HEK293T (cell line): ENCODE data around the gene CDC34.

Experiments used
- ARNT ChIP-seq: fragments of 450-650 bp; IDR thresholded peaks from 2 replicates; pipeline ENCODE4 v1.6.1; 2017; ENCODE audit warnings: mild to moderate bottlenecking
- BHLHE40 ChIP-seq: fragments of 450-650 bp; IDR thresholded peaks from 2 replicates; pipeline ENCODE4 v1.6.1; 2016; ENCODE audit warnings: mild to moderate bottlenecking, moderate library complexity, borderline replicate concordance
- CTBP1 ChIP-seq: fragments of 450-650 bp; IDR thresholded peaks from 2 replicates; pipeline ENCODE4 v1.6.1; 2016; ENCODE audit warnings: borderline replicate concordance
- FOXA1 ChIP-seq: fragments of 450-650 bp; IDR thresholded peaks from 2 replicates; pipeline ENCODE4 v1.6.1; 2016; ENCODE audit warnings: mild to moderate bottlenecking
- FOXK2 ChIP-seq: fragments of 450-650 bp; IDR thresholded peaks from 2 replicates; pipeline ENCODE4 v1.6.1; 2016; ENCODE audit warnings: mild to moderate bottlenecking
- FOXM1 ChIP-seq: fragments of 450-650 bp; IDR thresholded peaks from 2 replicates; pipeline ENCODE4 v1.6.1; 2017; ENCODE audit warnings: mild to moderate bottlenecking, borderline replicate concordance
- HDGF ChIP-seq: fragments of 450-650 bp; IDR thresholded peaks from 2 replicates; pipeline ENCODE4 v1.6.1; 2017; ENCODE audit warnings: antibody characterized with exemption, borderline replicate concordance
- L3MBTL2 ChIP-seq: fragments of 450-650 bp; conservative IDR thresholded peaks from 2 replicates; pipeline ENCODE4 v1.6.1; 2016; ENCODE audit warnings: mild to moderate bottlenecking
- LEF1 ChIP-seq: fragments of 450-650 bp; IDR thresholded peaks from 2 replicates; pipeline ENCODE4 v1.6.1; 2017; ENCODE audit warnings: mild to moderate bottlenecking, borderline replicate concordance
- NFRKB ChIP-seq: fragments of 450-650 bp; IDR thresholded peaks from 2 replicates; pipeline ENCODE4 v1.6.1; 2016; ENCODE audit warnings: mild to moderate bottlenecking, moderate library complexity
- SP1 ChIP-seq: fragments of 450-650 bp; IDR thresholded peaks from 2 replicates; pipeline ENCODE4 v1.6.1; 2017
- SUZ12 ChIP-seq: fragments of 450-650 bp; IDR thresholded peaks from 2 replicates; pipeline ENCODE4 v1.6.1; 2016; ENCODE audit warnings: mild to moderate bottlenecking
- TARDBP ChIP-seq: fragments of 450-650 bp; IDR thresholded peaks from 2 replicates; pipeline ENCODE4 v1.6.1; 2016
- ZNF384 ChIP-seq: fragments of 450-650 bp; IDR thresholded peaks from 2 replicates; pipeline ENCODE4 v1.6.1; 2016

DNA sequence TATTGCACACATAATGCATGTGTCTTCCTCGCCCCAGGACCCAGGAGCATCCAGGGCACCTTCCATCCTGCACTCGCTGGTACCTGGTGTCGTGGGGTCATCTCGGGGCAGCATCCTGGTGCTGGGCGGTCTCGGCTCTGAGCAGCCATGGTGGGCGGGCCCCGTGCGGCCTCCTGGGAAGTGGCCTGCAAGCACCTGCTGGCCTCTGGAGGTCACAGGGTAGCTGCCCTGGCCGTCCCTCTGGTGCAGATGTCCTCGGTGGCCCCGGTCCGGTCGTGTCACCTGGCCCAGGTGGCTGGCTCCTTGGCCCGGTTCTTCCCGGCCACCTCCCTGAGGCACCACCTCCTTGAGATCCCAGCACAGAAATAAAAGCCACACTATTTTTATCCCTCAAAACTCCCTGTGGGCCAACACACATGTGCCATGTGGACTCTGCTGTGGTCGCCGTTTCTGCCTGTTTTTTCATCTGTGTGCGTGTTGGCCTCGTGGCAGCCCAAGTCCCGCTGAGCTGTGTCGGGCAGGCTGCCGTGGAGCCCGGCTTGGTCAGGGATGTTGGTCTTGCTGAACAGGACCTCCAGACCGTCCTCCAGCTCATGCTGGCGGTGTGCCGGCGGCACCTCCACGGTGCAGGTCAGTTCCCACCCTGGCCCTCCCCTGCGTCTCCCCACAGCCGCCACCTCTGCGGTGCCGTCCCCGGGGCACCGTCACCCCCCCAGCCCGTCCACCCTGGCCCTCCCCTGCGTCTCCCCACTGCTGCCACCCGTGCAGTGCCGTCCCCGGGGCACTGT, 7.3 kb downstream of the CDC34 start:
- no peak for TF ChIP-seq HDGF
- no peak for TF ChIP-seq TARDBP
- no peak for TF ChIP-seq SP1
- no peak for TF ChIP-seq FOXM1
- no peak for TF ChIP-seq FOXK2
- no peak for TF ChIP-seq ZNF384
- no peak for TF ChIP-seq ARNT
- no peak for TF ChIP-seq SUZ12
- TF ChIP-seq LEF1 = no peak
- TF ChIP-seq NFRKB = no peak
- no peak for TF ChIP-seq BHLHE40
- no peak for TF ChIP-seq CTBP1
- no peak for TF ChIP-seq L3MBTL2
- TF ChIP-seq FOXA1 = no peak
